H1 (cell line): ENCODE data around the gene CHST1. TPM values are rescaled to one million over a fixed set of nuclear protein-coding genes. Genes with fewer than 3 reads are reported as not detected.

Experiments
- CTCF ChIA-PET: fragments of 300-600 bp; sonication (Branson Sonifier 250); formaldehyde crosslinking; loops from one replicate; lab custom pipeline; 2021; ENCODE audit not compliant: partially characterized antibody; lab: Charles Lee
- POLR2A ChIA-PET: fragments of 300-600 bp; sonication (Branson Sonifier 250); formaldehyde crosslinking; loops from one replicate; lab custom pipeline; 2021; ENCODE audit warnings: inconsistent platforms; ENCODE audit not compliant: partially characterized antibody; lab: Charles Lee
- DNase-seq, 2 experiments: peaks; one replicate each; pipeline versions ENCODE4 v3.0.0 to v3.0.0-alpha.2; 2010 to 2022; ENCODE audit warnings: low spot score in 2 of 2, low read depth in 1 of 2, mixed read lengths in 1 of 2
- FAIRE-seq: peaks from 2 replicates; lab custom pipeline; 2011; peaks lifted over from hg19 to GRCh38; lab: Jason Lieb, UNC
- H2AFZ ChIP-seq: 2 replicates; pipeline ENCODE4 v1.8.1; 2012; ENCODE audit warnings: low read length, inconsistent platforms
- H2AK5ac ChIP-seq: 2 replicates; pipeline ENCODE4 v1.6.1; 2013; ENCODE audit warnings: low read depth, low read length
- H2BK120ac ChIP-seq: replicated peaks from 2 replicates; pipeline ENCODE3; 2013; ENCODE audit warnings: low read depth, low read length, inconsistent platforms
- H2BK12ac ChIP-seq: 2 replicates; pipeline ENCODE4 v1.6.1; 2013; ENCODE audit warnings: low read depth, low read length
- H2BK15ac ChIP-seq: 2 replicates; pipeline ENCODE4 v1.6.1; 2013; ENCODE audit warnings: low read length
- H2BK20ac ChIP-seq: 2 replicates; pipeline ENCODE4 v1.6.1; 2013; ENCODE audit warnings: low read length
- H2BK5ac ChIP-seq: 2 replicates; pipeline ENCODE4 v1.6.1; 2013; ENCODE audit warnings: low read depth, low read length
- H3K14ac ChIP-seq: 2 replicates; pipeline ENCODE4 v1.6.1; 2013; ENCODE audit warnings: inconsistent platforms; ENCODE audit not compliant: insufficient read length
- H3K18ac ChIP-seq: 2 replicates; pipeline ENCODE4 v1.6.1; 2013; ENCODE audit warnings: low read length; ENCODE audit errors: extremely low read depth
- H3K23ac ChIP-seq: 2 replicates; pipeline ENCODE4 v1.6.1; 2013; ENCODE audit warnings: inconsistent platforms; ENCODE audit not compliant: insufficient read length
- H3K23me2 ChIP-seq: 2 replicates; pipeline ENCODE4 v1.6.1; 2013; ENCODE audit warnings: low read depth, low read length
- H3K27ac ChIP-seq: 2 replicates; pipeline ENCODE4 v1.6.1; 2011; ENCODE audit warnings: low read depth, low read length, inconsistent platforms
- H3K27me3 ChIP-seq, 4 experiments: replicated peaks in 1 of 4; 1 replicate in 1 of 4; 2 replicates in 3 of 4; pipeline versions ENCODE4 v1.6.1 to v1.8.1; 2011 to 2013; ENCODE audit warnings: low read length in 3 of 4, mild to moderate bottlenecking in 3 of 4, inconsistent platforms in 2 of 4, mixed read lengths in 2 of 4, moderate library complexity in 1 of 4; ENCODE audit not compliant: control insufficient read depth in 3 of 4, insufficient read depth in 3 of 4; ENCODE audit errors: extremely low read depth in 1 of 4
- H3K36me3 ChIP-seq, 4 experiments: 2 replicates each; pipeline versions ENCODE4 v1.6.1 to v1.8.1; 2011 to 2013; ENCODE audit warnings: mild to moderate bottlenecking in 4 of 4, low read length in 3 of 4, moderate library complexity in 2 of 4, control low read depth in 1 of 4, inconsistent platforms in 1 of 4; ENCODE audit not compliant: insufficient read depth in 4 of 4, control insufficient read depth in 2 of 4
- H3K4ac ChIP-seq: replicated peaks from 2 replicates; pipeline ENCODE3; 2013; ENCODE audit warnings: low read length, low read depth, mixed read lengths, inconsistent platforms; ENCODE audit not compliant: insufficient read length
- H3K4me1 ChIP-seq, 4 experiments: replicated peaks in 1 of 4; 1 replicate in 1 of 4; 2 replicates in 3 of 4; pipeline versions ENCODE4 v1.6.1 to v1.8.1; 2011 to 2013; ENCODE audit warnings: low read length in 3 of 4, inconsistent platforms in 2 of 4, mixed read lengths in 1 of 4; ENCODE audit not compliant: insufficient read depth in 4 of 4, control insufficient read depth in 3 of 4
- H3K4me2 ChIP-seq, 2 experiments: 2 replicates each; pipeline versions ENCODE4 v1.6.1 to v1.8.1; 2011 to 2013; ENCODE audit warnings: low read depth in 2 of 2, low read length in 2 of 2, control low read depth in 1 of 2, inconsistent platforms in 1 of 2, mild to moderate bottlenecking in 1 of 2; ENCODE audit not compliant: insufficient read depth in 1 of 2
- H3K4me3 ChIP-seq, 4 experiments: fragments of 200-600, 300-600 bp in 1 of 4; sonication (generic), shearing (Covaris generic), sonication (Bioruptor Twin) in 1 of 4; 2 replicates each; pipeline versions ENCODE4 v1.5.1 to v1.8.1; 2011 to 2016; ENCODE audit warnings: low read length in 4 of 4, low read depth in 3 of 4, control low read depth in 2 of 4, inconsistent platforms in 2 of 4, mild to moderate bottlenecking in 2 of 4, mixed read lengths in 1 of 4, moderate library complexity in 1 of 4; ENCODE audit not compliant: insufficient read depth in 2 of 4; ENCODE audit errors: extremely low read depth in 1 of 4
- H3K56ac ChIP-seq: replicated peaks from 2 replicates; pipeline ENCODE3; 2013; ENCODE audit warnings: low read depth, mild to moderate bottlenecking, mixed read lengths, low read length, inconsistent platforms; ENCODE audit not compliant: insufficient read length
- H3K79me1 ChIP-seq: 2 replicates; pipeline ENCODE4 v1.6.1; 2013; ENCODE audit warnings: low read depth, low read length, control low read depth
- H3K79me2 ChIP-seq, 2 experiments: 2 replicates each; pipeline versions ENCODE4 v1.6.1 to v1.8.1; 2012 to 2013; ENCODE audit warnings: low read length in 2 of 2, mild to moderate bottlenecking in 2 of 2, inconsistent platforms in 1 of 2; ENCODE audit not compliant: insufficient read depth in 2 of 2, control insufficient read depth in 1 of 2
- H3K9ac ChIP-seq, 4 experiments: replicated peaks in 1 of 4; 1 replicate in 1 of 4; 2 replicates in 3 of 4; pipeline versions ENCODE4 v1.6.1 to v1.8.1; 2011 to 2013; ENCODE audit warnings: low read depth in 3 of 4, low read length in 3 of 4, control low read depth in 2 of 4, mild to moderate bottlenecking in 2 of 4, moderate library complexity in 2 of 4, inconsistent platforms in 1 of 4; ENCODE audit errors: extremely low read depth in 1 of 4
- H3K9me3 ChIP-seq, 2 experiments: 2 replicates each; pipeline versions ENCODE4 v1.6.1 to v1.8.1; 2012 to 2013; ENCODE audit warnings: mild to moderate bottlenecking in 2 of 2, moderate library complexity in 2 of 2, control low read depth in 1 of 2, inconsistent platforms in 1 of 2, low read depth in 1 of 2, low read length in 1 of 2, mixed read lengths in 1 of 2; ENCODE audit not compliant: insufficient read depth in 2 of 2
- H4K20me1 ChIP-seq, 2 experiments: replicated peaks in 1 of 2; 2 replicates each; pipeline versions ENCODE3 to v1.8.1; 2011 to 2013; ENCODE audit warnings: inconsistent platforms in 2 of 2, low read length in 2 of 2, mild to moderate bottlenecking in 1 of 2; ENCODE audit not compliant: insufficient read depth in 2 of 2, control insufficient read depth in 1 of 2
- H4K5ac ChIP-seq: 2 replicates; pipeline ENCODE4 v1.6.1; 2013; ENCODE audit warnings: low read length, low read depth, mixed read lengths, inconsistent platforms; ENCODE audit not compliant: insufficient read length
- H4K8ac ChIP-seq: 2 replicates; pipeline ENCODE4 v1.8.0; 2013; ENCODE audit warnings: mild to moderate bottlenecking, moderate library complexity, low read length, inconsistent platforms; ENCODE audit not compliant: insufficient read depth; ENCODE audit errors: extremely low read depth
- H4K91ac ChIP-seq: replicated peaks from 2 replicates; pipeline ENCODE3; 2013; ENCODE audit warnings: low read length, mixed read lengths, inconsistent platforms; ENCODE audit not compliant: insufficient read length
- CHD1 ChIP-seq: IDR thresholded peaks from 2 replicates; pipeline ENCODE4 v1.6.1; 2012; ENCODE audit warnings: low read depth, low read length, improper control_type of control experiment
- HDAC6 ChIP-seq: IDR thresholded peaks from one replicate; pipeline ENCODE4 v1.7.1; 2012; ENCODE audit warnings: low read depth, mild to moderate bottlenecking, inconsistent platforms, low read length, moderate library complexity
- RXRA ChIP-seq: IDR thresholded peaks from 2 replicates; pipeline ENCODE4 v1.6.1; 2011; ENCODE audit warnings: low read depth, mild to moderate bottlenecking, low read length, moderate library complexity; ENCODE audit not compliant: insufficient read depth
- SAP30 ChIP-seq: fragments of 300-600 bp; sonication (generic); IDR thresholded peaks from 2 replicates; pipeline ENCODE4 v1.7.1; 2012; ENCODE audit warnings: low read length, moderate library complexity, mild to moderate bottlenecking, inconsistent platforms; ENCODE audit not compliant: insufficient read depth, insufficient replicate concordance
- SP4 ChIP-seq: IDR thresholded peaks from 2 replicates; pipeline ENCODE4 v1.6.1; 2012; ENCODE audit warnings: low read length, inconsistent platforms
- TAF1 ChIP-seq: IDR thresholded peaks from 2 replicates; pipeline ENCODE4 v1.6.1; 2011; ENCODE audit warnings: mild to moderate bottlenecking, low read depth, low read length
- WGBS, 2 experiments: shearing (Covaris generic) in 1 of 2; methylation state at CpG; one replicate each; pipeline versions ENCODE4 v1.1.6 to v1.1.7; 2013 to 2015; ENCODE audit warnings: low lambda C conversion rate in 2 of 2, mixed read lengths in 2 of 2, inconsistent platforms in 1 of 2, low coverage in 1 of 2, missing lambda C conversion rate in 1 of 2; ENCODE audit not compliant: insufficient replicate concordance in 2 of 2, insufficient coverage in 1 of 2, insufficient read length in 1 of 2; ENCODE audit errors: extremely low coverage in 1 of 2, missing lambda C conversion rate in 1 of 2; 5-methylcytosine and 5-hydroxymethylcytosine counted together
- polyA plus RNA-seq, 7 experiments: library from polyadenylated mRNA; depleted of rRNA in 3 of 7; stranded (reverse) in 5 of 7; unstranded in 2 of 7; fragments of >200 nt in 5 of 7; fragments of 200-250 nt in 2 of 7; gene quantifications; 1 replicate in 5 of 7; 2 replicates in 1 of 7; 4 replicates in 1 of 7; pipeline versions ENCODE4 v1.2.1 to v1.2.3, GENCODE V29; 2011 to 2013; ENCODE audit warnings: missing spikeins in 2 of 7, mixed read lengths in 2 of 7
- total RNA-seq: library from RNA; stranded (reverse); fragmentation: NEBNext Ultra II Directional; extraction: Animal tissue kit (Norgen Biotek cat#: 25700); gene quantifications from 2 replicates; pipeline ENCODE4 v1.2.1, GENCODE V29; 2021

Gene CHST1
- total and polyA plus RNA-seq, 2 of the 8 experiments (the other 6 are each of a cell fraction or from before 2014, with no cell fraction given), result 1.6 to 3.8 TPM

DNA sequence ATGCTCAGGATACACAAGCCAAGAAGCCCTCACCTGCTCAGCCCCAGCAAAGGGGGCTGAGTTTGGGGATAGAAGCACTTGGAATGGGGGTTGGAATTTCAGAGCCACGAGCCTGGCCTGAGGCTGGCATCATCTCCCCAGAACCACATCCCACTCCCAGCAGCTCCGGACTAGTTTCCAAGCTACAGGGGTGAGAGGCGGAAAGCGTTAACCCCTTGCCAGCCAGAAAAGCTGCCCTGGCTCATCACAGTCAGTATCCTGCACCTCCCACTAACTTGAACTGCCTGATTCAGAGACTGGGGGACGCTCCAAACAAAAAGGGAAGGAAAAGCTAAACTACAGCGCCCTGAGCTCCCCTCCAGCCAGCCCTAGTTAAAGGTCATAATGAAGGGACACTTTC lies 19.0 kb upstream of the CHST1 start:
- Histone ChIP-seq H4K91ac (no peak overlapping the region), H3K56ac (no peak overlapping the region), H2BK15ac (no peak overlapping the region), H3K9ac (no peak overlapping the region; a peak in 1 of 7 replicates), H2AK5ac (no peak overlapping the region), H2AFZ (peak overlapping the region; percentile 68; the same call in 1 of the 2 replicates), H2BK12ac (0 out of 2 replicates have a peak overlapping the region, but pooled peaks have one; percentile 20), H4K5ac (no peak overlapping the region), H4K8ac (no peak overlapping the region), H3K27ac (no peak overlapping the region), H3K4me1 (peaks cover 0 to 6% (median 5%) of the 10 kb centered on the region in 4 experiments; a peak in 3 of 7 replicates), H2BK5ac (no peak overlapping the region), H3K79me1 (no peaks in the 10 kb centered on the region), H3K23me2 (no peaks in the 10 kb centered on the region), H3K18ac (no peak overlapping the region), H3K79me2 (no peaks in the 10 kb centered on the region), H3K4me3 (no peak overlapping the region), H3K4me2 (no peak overlapping the region; a peak in 1 of 4 replicates), H3K14ac (no peak overlapping the region), H4K20me1 (no peaks in the 10 kb centered on the region), H3K36me3 (no peaks in the 10 kb centered on the region), H3K23ac (no peak overlapping the region), H3K27me3 (peaks cover 0 to 6% (median 2%) of the 10 kb centered on the region in 4 experiments; a peak in 2 of 7 replicates), H2BK120ac (no peak overlapping the region), H3K9me3 (no peaks in the 10 kb centered on the region), H2BK20ac (no peak overlapping the region), H3K4ac (no peak overlapping the region)
- CTCF ChIA-PET, result interaction anchor here (1.2 to 1.6 kb wide), 4 partner anchors 15 to 314 kb away, joined by 3 to 7 read pairs (median 4); no protein-coding TSS in a partner anchor
- WGBS, 2 experiments, result 44% methylated on average over 6 of the region's 6 CpGs; no CpG with 5 or more reads in 1 of the 2 experiments
- DNase-seq (no peak), FAIRE-seq (no peak)
- POLR2A ChIA-PET, result interaction anchor here (1.1 kb wide), 1 partner anchor 9 kb away, joined by 3 read pairs; no protein-coding TSS in a partner anchor
- TF ChIP-seq CHD1 (no peak), RXRA (no peak), SP4 (no peak), TAF1 (no peak), HDAC6 (no peak), SAP30 (no peak)
